22Rv1 (cell line): Measurements from ENCODE around the gene DAZ3.
"Not testable (repeated sequence)": the region's sequence is repeated elsewhere in the genome, so short reads cannot be mapped to it uniquely, and the experiment has no call there.

Source experiments
- H3K27ac ChIP-seq: fragments of 450-650 bp; 2 replicates; pipeline ENCODE4 v1.5.1; 2017

The DAZ3 gene

GRCh38 chrY:24813293-24813692 lies at the start of gene DAZ3:
TSS of gene DAZ3 (minus strand) at chrY:24813393. CDS start at chrY:24813185, 208 bp downstream.
- H3K27ac ChIP-seq, result not testable (repeated sequence)

- H3K27ac ChIP-seq, result not testable (repeated sequence)
Observed at GRCh38 chrY:24833619-24834018, 20.4 kb upstream of the DAZ3 start, which contains the start of gene DAZ4. TSS of gene DAZ4 (plus strand) at chrY:24833919. CDS start at chrY:24834127, 208 bp downstream.

GRCh38 chrY:24825069-24825468 lies 11.9 kb upstream of the DAZ3 start:
- not testable (repeated sequence) for H3K27ac ChIP-seq

GRCh38 chrY:24824184-24824879 lies 11.1 kb upstream of the DAZ3 start:
- not testable (repeated sequence) for H3K27ac ChIP-seq

- H3K27ac ChIP-seq, result not testable (repeated sequence)
Observed at GRCh38 chrY:24821836-24822235, 8.6 kb upstream of the DAZ3 start.
